K562 (cell line): Measurements from ENCODE around the gene FMNL2. TPM values are rescaled to one million over a fixed set of nuclear protein-coding genes. Genes with fewer than 3 reads are reported as not detected.

Experiments used
- ATAC-seq: fragments of 200-7000 bp; cut with Tn5 transposase; 3 replicates; pipeline ENCODE4 v1.9.1; 2020; ENCODE audit warnings: moderate library complexity
- BruUV-seq: library from RNA; stranded (reverse); fragments of 400-500 nt; replicated peaks from 2 replicates; lab custom pipeline; 2021; lab: Mats Ljungman, UMichigan
- CTCF ChIA-PET: fragments of 300-600 bp; formaldehyde crosslinking; extraction: SDS; loops from one replicate; lab custom pipeline; 2021; ENCODE audit warnings: low intra/inter-chr PET ratio; lab: Yijun Ruan, JAX
- POLR2A ChIA-PET: fragments of 300-600, 350-650 bp; sonication (Branson Sonifier 250); formaldehyde crosslinking; extraction: SDS; loops from one replicate; lab custom pipeline; 2021; ENCODE audit warnings: antibody characterized with exemption, inconsistent platforms; lab: Yijun Ruan, JAX
- DNase-seq, 4 experiments: peaks; one replicate each; pipeline versions ENCODE4 v3.0.0 to v3.0.0-alpha.2; 2011 to 2018; ENCODE audit warnings: low spot score in 3 of 4, mixed read lengths in 3 of 4; ENCODE audit errors: extremely low read depth in 1 of 4
- FAIRE-seq: peaks from 2 replicates; lab custom pipeline; 2011; peaks lifted over from hg19 to GRCh38; lab: Jason Lieb, UNC
- H2AFZ ChIP-seq: 2 replicates; pipeline ENCODE4 v1.6.0; 2011; ENCODE audit warnings: low read depth, low read length, control low read depth, inconsistent platforms
- H3K27ac ChIP-seq: fragments of 200-600 bp; 3 replicates; pipeline ENCODE4 v1.8.0; 2011; ENCODE audit warnings: low read depth, mild to moderate bottlenecking, control low read depth, inconsistent platforms, low read length, moderate library complexity, mixed read lengths; ENCODE audit errors: extremely low read depth
- H3K27me3 ChIP-seq, 2 experiments: fragments of 300-600 bp in 1 of 2; 2 replicates in 1 of 2; 3 replicates in 1 of 2; pipeline versions ENCODE4 v1.6.0 to v1.8.0; 2011; ENCODE audit warnings: inconsistent platforms in 2 of 2, low read length in 2 of 2, mild to moderate bottlenecking in 1 of 2, mixed read lengths in 1 of 2, moderate library complexity in 1 of 2; ENCODE audit not compliant: control insufficient read depth in 2 of 2, insufficient read depth in 2 of 2
- H3K36me3 ChIP-seq: fragments of 300-600 bp; 3 replicates; pipeline ENCODE4 v1.8.0; 2011; ENCODE audit warnings: mild to moderate bottlenecking, low read length, inconsistent platforms; ENCODE audit not compliant: control insufficient read depth, insufficient read depth
- H3K4me1 ChIP-seq, 2 experiments: fragments of 200-600 bp in 1 of 2; replicated peaks in 1 of 2; 2 replicates in 1 of 2; 3 replicates in 1 of 2; pipeline versions ENCODE4 v1.5.1 to v1.8.0; 2011; ENCODE audit warnings: inconsistent platforms in 2 of 2, low read length in 2 of 2, mild to moderate bottlenecking in 1 of 2, mixed read lengths in 1 of 2, moderate library complexity in 1 of 2; ENCODE audit not compliant: control insufficient read depth in 2 of 2, insufficient read depth in 2 of 2
- H3K4me2 ChIP-seq: 2 replicates; pipeline ENCODE4 v1.6.1; 2011; ENCODE audit warnings: low read length, control low read depth, inconsistent platforms, mixed read lengths; ENCODE audit not compliant: insufficient read depth
- H3K4me3 ChIP-seq: fragments of 200-600 bp; sonication (generic), shearing (Covaris generic); 2 replicates; pipeline ENCODE4 v1.5.1; 2016; ENCODE audit warnings: control low read depth, inconsistent platforms
- H3K79me2 ChIP-seq: fragments of 200-600 bp; 3 replicates; pipeline ENCODE4 v1.8.0; 2011; ENCODE audit warnings: low read length, inconsistent platforms; ENCODE audit not compliant: control insufficient read depth, insufficient read depth
- H3K9ac ChIP-seq, 2 experiments: 2 replicates each; pipeline versions ENCODE4 v1.6.0 to v1.6.1; 2011; ENCODE audit warnings: low read depth in 2 of 2, low read length in 2 of 2, control low read depth in 1 of 2, inconsistent platforms in 1 of 2, mild to moderate bottlenecking in 1 of 2, mixed read lengths in 1 of 2; ENCODE audit not compliant: insufficient read depth in 1 of 2
- H3K9me1 ChIP-seq: one replicate; pipeline ENCODE4 v1.6.0; 2011; ENCODE audit warnings: inconsistent platforms, mild to moderate bottlenecking, low read length, moderate library complexity; ENCODE audit not compliant: control insufficient read depth, insufficient read depth
- H3K9me3 ChIP-seq: replicated peaks from 2 replicates; pipeline ENCODE4 v1.5.1; 2011; ENCODE audit warnings: low read depth, low read length, inconsistent platforms; ENCODE audit not compliant: control insufficient read depth, insufficient read depth
- H4K20me1 ChIP-seq: replicated peaks from 2 replicates; pipeline ENCODE4 v1.6.1; 2011; ENCODE audit warnings: low read length, inconsistent platforms, mixed read lengths; ENCODE audit not compliant: control insufficient read depth, insufficient read depth
- MYBL2 ChIP-seq, 2 experiments: fragments of 450-650 bp in 1 of 2; sonication (generic) in 1 of 2; formaldehyde crosslinking in 1 of 2; IDR thresholded peaks; 2 replicates each; pipeline versions ENCODE4 v1.6.1 to v1.8.1; 2017 to 2022; ENCODE audit warnings: borderline replicate concordance in 1 of 2, inconsistent platforms in 1 of 2, low read depth in 1 of 2, mild to moderate bottlenecking in 1 of 2, missing genetic modification reagents in 1 of 2, moderate library complexity in 1 of 2
- PRDM10 ChIP-seq: fragments of 450-650 bp; IDR thresholded peaks from 2 replicates; pipeline ENCODE4 v1.6.1; 2018; ENCODE audit not compliant: partially characterized antibody
- STAT5A ChIP-seq: IDR thresholded peaks from 2 replicates; pipeline ENCODE4 v1.6.1; 2012; ENCODE audit warnings: low read length, inconsistent platforms, borderline replicate concordance
- TCF3 ChIP-seq: sonication (generic); formaldehyde crosslinking; IDR thresholded peaks from 2 replicates; pipeline ENCODE4 v1.4.0; 2020; ENCODE audit warnings: mild to moderate bottlenecking, missing genetic modification reagents
- ZNF280A ChIP-seq: fragments of 450-650 bp; IDR thresholded peaks from 2 replicates; pipeline ENCODE4 v1.6.1; 2018; ENCODE audit warnings: mild to moderate bottlenecking, low read depth; ENCODE audit not compliant: partially characterized antibody
- WGBS: fragments of 100-300 bp; shearing (Covaris generic); methylation state at CpG from one replicate; pipeline ENCODE4 v1.1.6; 2016; ENCODE audit warnings: low coverage, mixed read lengths; ENCODE audit not compliant: insufficient coverage; ENCODE audit errors: missing lambda C conversion rate; 5-methylcytosine and 5-hydroxymethylcytosine counted together
- in situ Hi-C: fragments of 300-500 bp; cut with MboI; formaldehyde crosslinking; loops from 4 replicates; pipeline ENCODE4 v1.15.0; 2018; ENCODE audit warnings: inconsistent platforms, mixed read lengths
- intact Hi-C: fragments of 100-400 bp; cut with micrococcal nuclease; formaldehyde crosslinking; loops from 2 replicates; pipeline ENCODE4 v1.14.2; 2022
- polyA plus RNA-seq, 8 experiments: library from polyadenylated mRNA; depleted of rRNA in 4 of 8; stranded (reverse) in 5 of 8; unstranded in 3 of 8; fragments of >200 nt; fragmentation: Nextera tagmentation in 2 of 8; fragmentation: Illumina TruSeq in 1 of 8; extraction: Ambion mirVana in 2 of 8; extraction: Trizol in 1 of 8; gene quantifications; 2 replicates each; pipeline versions ENCODE4 v1.2.1 to v1.2.3, GENCODE V29; 2011 to 2014; ENCODE audit warnings: inconsistent platforms in 1 of 8, missing spikeins in 1 of 8
- total RNA-seq, 7 experiments: library from RNA; depleted of rRNA in 6 of 7; stranded (reverse); fragments of >200 nt in 6 of 7; fragmentation: Illumina TruSeq in 2 of 7; extraction: Trizol in 2 of 7; gene quantifications; 2 replicates each; pipeline versions ENCODE4 v1.2.1 to v1.2.3, GENCODE V29; 2011 to 2021; ENCODE audit warnings: low replicate concordance in 1 of 7
- TF ChIP-seq, protein P1 (sequence below), 2 experiments: fragments of 450-650 bp in 1 of 2; sonication (generic) in 1 of 2; formaldehyde crosslinking in 1 of 2; IDR thresholded peaks; 2 replicates each; pipeline versions ENCODE4 v1.7.1 to v1.9.0; 2016 to 2022; ENCODE audit warnings: inconsistent platforms in 1 of 2, mild to moderate bottlenecking in 1 of 2, missing genetic modification reagents in 1 of 2

FMNL2 gene
- total and polyA plus RNA-seq, 9 of the 15 experiments (the other 6 are each of a cell fraction or from before 2014, with no cell fraction given), result 0.15 to 0.49 (median 0.24) TPM; not detected in 1

GRCh38 chr2:152489364-152489763, 154.4 kb downstream of the FMNL2 start:
- no peak for ATAC-seq
- 2% methylated on average over 2 of the region's 2 CpGs for WGBS
- CTCF ChIA-PET, result no interaction called here
- TF ChIP-seq, protein P1, sequence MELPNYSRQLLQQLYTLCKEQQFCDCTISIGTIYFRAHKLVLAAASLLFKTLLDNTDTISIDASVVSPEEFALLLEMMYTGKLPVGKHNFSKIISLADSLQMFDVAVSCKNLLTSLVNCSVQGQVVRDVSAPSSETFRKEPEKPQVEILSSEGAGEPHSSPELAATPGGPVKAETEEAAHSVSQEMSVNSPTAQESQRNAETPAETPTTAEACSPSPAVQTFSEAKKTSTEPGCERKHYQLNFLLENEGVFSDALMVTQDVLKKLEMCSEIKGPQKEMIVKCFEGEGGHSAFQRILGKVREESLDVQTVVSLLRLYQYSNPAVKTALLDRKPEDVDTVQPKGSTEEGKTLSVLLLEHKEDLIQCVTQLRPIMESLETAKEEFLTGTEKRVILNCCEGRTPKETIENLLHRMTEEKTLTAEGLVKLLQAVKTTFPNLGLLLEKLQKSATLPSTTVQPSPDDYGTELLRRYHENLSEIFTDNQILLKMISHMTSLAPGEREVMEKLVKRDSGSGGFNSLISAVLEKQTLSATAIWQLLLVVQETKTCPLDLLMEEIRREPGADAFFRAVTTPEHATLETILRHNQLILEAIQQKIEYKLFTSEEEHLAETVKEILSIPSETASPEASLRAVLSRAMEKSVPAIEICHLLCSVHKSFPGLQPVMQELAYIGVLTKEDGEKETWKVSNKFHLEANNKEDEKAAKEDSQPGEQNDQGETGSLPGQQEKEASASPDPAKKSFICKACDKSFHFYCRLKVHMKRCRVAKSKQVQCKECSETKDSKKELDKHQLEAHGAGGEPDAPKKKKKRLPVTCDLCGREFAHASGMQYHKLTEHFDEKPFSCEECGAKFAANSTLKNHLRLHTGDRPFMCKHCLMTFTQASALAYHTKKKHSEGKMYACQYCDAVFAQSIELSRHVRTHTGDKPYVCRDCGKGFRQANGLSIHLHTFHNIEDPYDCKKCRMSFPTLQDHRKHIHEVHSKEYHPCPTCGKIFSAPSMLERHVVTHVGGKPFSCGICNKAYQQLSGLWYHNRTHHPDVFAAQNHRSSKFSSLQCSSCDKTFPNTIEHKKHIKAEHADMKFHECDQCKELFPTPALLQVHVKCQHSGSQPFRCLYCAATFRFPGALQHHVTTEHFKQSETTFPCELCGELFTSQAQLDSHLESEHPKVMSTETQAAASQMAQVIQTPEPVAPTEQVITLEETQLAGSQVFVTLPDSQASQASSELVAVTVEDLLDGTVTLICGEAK (IDR thresholded peaks at IDR 0.05), result no peak
- TF ChIP-seq, protein P1 (CRISPR knock-in tag; IDR thresholded peaks at IDR 0.05), result no peak
- TF ChIP-seq TCF3 (CRISPR knock-in tag) (no peak), PRDM10 (no peak), STAT5A (no peak), MYBL2 (IDR thresholded peaks at IDR 0.05; ENCODE audit: low read depth) (no peak), MYBL2 (CRISPR knock-in tag; IDR thresholded peaks at IDR 0.05; ENCODE audit: borderline replicate concordance) (no peak), ZNF280A (no peak)

More at GRCh38 chr2:152489364-152489763, 154.4 kb downstream of the FMNL2 start:
- Histone ChIP-seq H3K79me2 (no peaks in the 10 kb centered on the region), H3K4me1 (no peaks in the 10 kb centered on the region), H3K4me2 (no peak overlapping the region), H2AFZ (no peak overlapping the region), H3K9ac (no peak overlapping the region), H3K9me3 (no peaks in the 10 kb centered on the region), H4K20me1 (no peaks in the 10 kb centered on the region), H3K36me3 (no peaks in the 10 kb centered on the region), H3K27ac (no peak overlapping the region), H3K27me3 (peaks cover 4 to 20% of the 10 kb centered on the region in 2 experiments; a peak in 3 of 5 replicates), H3K4me3 (no peak overlapping the region), H3K9me1 (no peaks in the 10 kb centered on the region)
- POLR2A ChIA-PET, result no interaction called here
- no peak for FAIRE-seq
- DNase-seq, result no peak
- BruUV-seq, result no TSS peak
- in situ Hi-C loops, result no loop called here
- intact Hi-C loops, result no loop called here
